Measurements from ENCODE around the gene THAP8.

The THAP8 gene

GRCh38 chr19:35995048-35995993 is 58.8 kb downstream of the THAP8 start, which contains the start of gene SDHAF1:
Gene SDHAF1 (plus strand): TSS chr19:35995188. CDS start chr19:35995275, 87 bp downstream.
- peak within 1 kb of the TSS; percentile 7 to 72 for H3K27ac ChIP-seq (ENCODE audit: insufficient read depth in 1 of 2, low read depth in 1 of 2, low read length in 2 of 2, poor library complexity in 1 of 2, severe bottlenecking in 2 of 2)
- H3K27me3 ChIP-seq (replicated peaks in 2 of 5; ENCODE audit: control insufficient read depth in 4 of 5, insufficient read depth in 5 of 5, low read length in 4 of 5): no peaks in the 10 kb centered on the region
- H3K36me3 ChIP-seq (ENCODE audit: control insufficient read depth in 4 of 4, insufficient read depth in 4 of 4, low read length in 3 of 4): peaks cover 0 to 18% (median 3%) of the 10 kb centered on the region in 4 experiments
- CTCF ChIA-PET: interaction anchor here (0.7 to 3.0 kb wide), 6 partner anchors 15 to 176 kb away, joined by 3 to 11 read pairs (median 4); no protein-coding TSS in a partner anchor
- POLR2A ChIA-PET: interaction anchor here (0.8 kb wide), 1 partner anchor 19 kb away, joined by 3 read pairs; the partner anchor contains the start of gene ALKBH6
- peak within 1 kb of the TSS; percentile 54 to 92 (median 83) for H3K4me3 ChIP-seq (ENCODE audit: control insufficient read depth in 1 of 7, extremely low read depth in 1 of 7, insufficient read depth in 4 of 7, low read depth in 2 of 7, low read length in 6 of 7)
- no peaks in the 10 kb centered on the region for H3K9me3 ChIP-seq (ENCODE audit: control extremely low read depth in 1 of 5, control insufficient read depth in 4 of 5, insufficient read depth in 2 of 5, low read depth in 1 of 5, low read length in 4 of 5)
- H3K4me1 ChIP-seq (ENCODE audit: control extremely low read depth in 1 of 4, control insufficient read depth in 4 of 4, insufficient read depth in 4 of 4, low read length in 3 of 4): peaks cover 5 to 28% (median 25%) of the 10 kb centered on the region in 4 experiments
- WGBS (ENCODE audit: insufficient coverage): under 1% methylated on average over 92 of the region's 97 CpGs
- DNase-seq: peak; percentile 88 to 92 (median 89)

- POLR2A ChIA-PET: interaction anchor here (1.2 kb wide), 1 partner anchor 20 kb away, joined by 3 read pairs; the partner anchor contains the start of gene ALKBH6
- H3K27ac ChIP-seq (ENCODE audit: insufficient read depth in 1 of 2, low read depth in 1 of 2, low read length in 2 of 2, poor library complexity in 1 of 2, severe bottlenecking in 2 of 2): peak overlapping the region in 1 of 2 experiments; percentile 72
These were observed 60.0 kb downstream of the THAP8 start for GRCh38 chr19:35993923-35994598.

DNA sequence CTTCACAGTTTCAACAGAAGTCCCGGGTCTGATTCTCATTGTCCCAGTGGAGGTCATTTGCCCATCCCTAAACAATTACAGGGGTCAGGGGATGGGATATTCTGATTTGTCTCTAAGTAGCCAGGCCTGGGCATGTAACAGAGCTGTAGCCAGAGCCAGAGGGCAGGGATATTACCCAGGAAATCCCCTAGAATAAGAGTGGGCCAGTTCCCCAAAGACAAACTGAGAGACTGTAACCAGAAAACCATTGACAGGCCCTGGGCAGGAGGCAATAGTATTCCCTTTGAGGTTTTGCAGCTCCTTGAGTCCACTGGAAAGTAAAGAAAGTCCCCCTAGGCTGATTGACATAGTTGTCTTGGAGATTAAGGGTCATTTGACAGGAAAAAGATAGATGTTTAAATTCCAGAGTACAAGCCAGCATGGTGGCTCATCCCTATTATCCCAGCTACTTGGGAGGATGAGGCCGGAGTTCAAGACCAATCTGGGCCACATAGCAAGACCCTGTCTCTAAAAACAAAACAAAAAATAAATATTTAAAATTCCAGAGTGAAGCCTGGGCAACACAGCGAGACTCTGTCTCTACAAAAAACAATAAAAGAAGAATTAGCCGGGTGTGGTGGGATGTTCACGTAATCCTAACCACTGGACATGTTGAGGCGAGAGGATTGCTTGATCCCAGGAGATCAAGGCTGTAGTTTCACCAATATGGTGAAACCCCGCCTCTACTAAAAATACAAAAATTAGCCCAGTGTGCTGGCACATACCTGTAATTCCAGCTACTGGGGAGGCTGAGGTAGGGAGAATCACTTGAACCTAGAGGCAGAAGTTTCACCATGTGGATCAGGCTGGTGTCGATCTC is 60.9 kb downstream of the THAP8 start:
- ChIA-PET CTCF (interaction anchor here (0.6 to 2.2 kb wide), 9 partner anchors 9 to 176 kb away, joined by 3 to 5 read pairs (median 4); partner anchors contain the start of gene SYNE4), POLR2A (no interaction called here)
- no peak for DNase-seq
- Histone ChIP-seq H3K27ac (ENCODE audit: insufficient read depth in 1 of 2, low read depth in 1 of 2, low read length in 2 of 2, poor library complexity in 1 of 2, severe bottlenecking in 2 of 2) (no peak overlapping the region), H3K36me3 (ENCODE audit: control insufficient read depth in 4 of 4, insufficient read depth in 4 of 4, low read length in 3 of 4) (peaks cover 0 to 9% (median 2%) of the 10 kb centered on the region in 4 experiments), H3K9me3 (ENCODE audit: control extremely low read depth in 1 of 5, control insufficient read depth in 4 of 5, insufficient read depth in 2 of 5, low read depth in 1 of 5, low read length in 4 of 5) (no peaks in the 10 kb centered on the region), H3K27me3 (replicated peaks in 2 of 5; ENCODE audit: control insufficient read depth in 4 of 5, insufficient read depth in 5 of 5, low read length in 4 of 5) (no peaks in the 10 kb centered on the region), H3K4me3 (ENCODE audit: control insufficient read depth in 1 of 7, extremely low read depth in 1 of 7, insufficient read depth in 4 of 7, low read depth in 2 of 7, low read length in 6 of 7) (no peak overlapping the region), H3K4me1 (ENCODE audit: control extremely low read depth in 1 of 4, control insufficient read depth in 4 of 4, insufficient read depth in 4 of 4, low read length in 3 of 4) (peaks cover 5 to 28% (median 25%) of the 10 kb centered on the region in 4 experiments)
- 100% methylated on average over 4 of the region's 8 CpGs for WGBS (ENCODE audit: insufficient coverage)

More at GRCh38 chr19:35993923-35994598, 60.0 kb downstream of the THAP8 start:
- WGBS (ENCODE audit: insufficient coverage): 39% methylated on average over 46 of the region's 49 CpGs
- H3K4me3 ChIP-seq (ENCODE audit: control insufficient read depth in 1 of 7, extremely low read depth in 1 of 7, insufficient read depth in 4 of 7, low read depth in 2 of 7, low read length in 6 of 7): peak overlapping the region in 5 of 7 experiments; percentile 47 to 92 (median 82)
- no peaks in the 10 kb centered on the region for H3K9me3 ChIP-seq (ENCODE audit: control extremely low read depth in 1 of 5, control insufficient read depth in 4 of 5, insufficient read depth in 2 of 5, low read depth in 1 of 5, low read length in 4 of 5)
- H3K36me3 ChIP-seq (ENCODE audit: control insufficient read depth in 4 of 4, insufficient read depth in 4 of 4, low read length in 3 of 4): peaks cover 0 to 15% (median 3%) of the 10 kb centered on the region in 4 experiments
- CTCF ChIA-PET: interaction anchor here (0.6 to 3.0 kb wide), 9 partner anchors 10 to 175 kb away, joined by 3 to 11 read pairs (median 4); partner anchors contain the start of gene SYNE4
- peak; percentile 26 to 49 (median 37) for DNase-seq
- peaks cover 5 to 28% (median 25%) of the 10 kb centered on the region in 4 experiments for H3K4me1 ChIP-seq (ENCODE audit: control extremely low read depth in 1 of 4, control insufficient read depth in 4 of 4, insufficient read depth in 4 of 4, low read length in 3 of 4)
- no peaks in the 10 kb centered on the region for H3K27me3 ChIP-seq (replicated peaks in 2 of 5; ENCODE audit: control insufficient read depth in 4 of 5, insufficient read depth in 5 of 5, low read length in 4 of 5)

DNA sequence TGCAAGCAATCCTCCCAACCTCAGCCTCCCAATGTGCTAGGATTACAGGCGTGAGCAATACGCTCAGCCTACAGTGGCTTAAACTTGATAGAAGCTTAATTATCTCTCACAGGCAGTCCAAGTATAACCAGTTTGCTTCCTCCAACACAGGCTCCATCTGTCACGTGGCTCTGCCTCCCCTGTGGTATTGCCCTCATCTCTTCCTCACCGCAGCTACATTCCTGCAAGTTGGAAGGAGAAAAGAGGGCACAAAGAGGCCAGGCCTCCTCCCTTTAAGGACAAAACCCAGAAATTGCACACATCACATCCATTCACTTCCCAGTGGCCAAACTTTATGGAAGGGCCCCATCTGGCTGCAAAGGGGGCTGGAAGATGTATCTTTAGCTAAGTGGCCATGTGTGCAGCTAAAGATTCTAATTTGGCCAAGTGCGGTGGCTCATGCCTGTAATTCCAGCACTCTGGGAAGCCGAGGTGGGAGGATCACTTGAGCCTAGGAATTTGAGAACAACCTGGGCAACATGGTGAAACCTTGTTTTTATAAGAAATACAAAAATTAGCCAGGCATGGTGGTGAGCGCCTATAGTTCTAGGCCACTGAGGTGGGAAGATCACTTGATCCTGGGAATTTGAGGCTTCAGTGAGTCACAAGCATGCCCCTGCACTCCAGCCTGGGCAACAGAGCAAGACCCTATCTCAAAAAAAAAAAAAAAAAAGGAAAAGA is 62.2 kb downstream of the THAP8 start:
- ChIA-PET CTCF (interaction anchor here (1.3 to 1.4 kb wide), 4 partner anchors 10 to 67 kb away, joined by 3 to 5 read pairs (median 3); no protein-coding TSS in a partner anchor), POLR2A (no interaction called here)
- peaks cover 5 to 31% (median 25%) of the 10 kb centered on the region in 4 experiments for H3K4me1 ChIP-seq (ENCODE audit: control extremely low read depth in 1 of 4, control insufficient read depth in 4 of 4, insufficient read depth in 4 of 4, low read length in 3 of 4)
- DNase-seq: no peak
- peaks cover 0 to 3% (median 0%) of the 10 kb centered on the region in 4 experiments for H3K36me3 ChIP-seq (ENCODE audit: control insufficient read depth in 4 of 4, insufficient read depth in 4 of 4, low read length in 3 of 4)
- H3K27ac ChIP-seq (ENCODE audit: insufficient read depth in 1 of 2, low read depth in 1 of 2, low read length in 2 of 2, poor library complexity in 1 of 2, severe bottlenecking in 2 of 2): no peak overlapping the region
- no peaks in the 10 kb centered on the region for H3K9me3 ChIP-seq (ENCODE audit: control extremely low read depth in 1 of 5, control insufficient read depth in 4 of 5, insufficient read depth in 2 of 5, low read depth in 1 of 5, low read length in 4 of 5)
- no peak overlapping the region for H3K4me3 ChIP-seq (ENCODE audit: control insufficient read depth in 1 of 7, extremely low read depth in 1 of 7, insufficient read depth in 4 of 7, low read depth in 2 of 7, low read length in 6 of 7)
- no peaks in the 10 kb centered on the region for H3K27me3 ChIP-seq (replicated peaks in 2 of 5; ENCODE audit: control insufficient read depth in 4 of 5, insufficient read depth in 5 of 5, low read length in 4 of 5)
- WGBS (ENCODE audit: insufficient coverage): 97% methylated on average over 6 of the region's 7 CpGs

GRCh38 chr19:35990771-35991730 is 63.0 kb downstream of the THAP8 start:
- H3K4me3 ChIP-seq (ENCODE audit: control insufficient read depth in 1 of 7, extremely low read depth in 1 of 7, insufficient read depth in 4 of 7, low read depth in 2 of 7, low read length in 6 of 7): no peak overlapping the region
- no peaks in the 10 kb centered on the region for H3K9me3 ChIP-seq (ENCODE audit: control extremely low read depth in 1 of 5, control insufficient read depth in 4 of 5, insufficient read depth in 2 of 5, low read depth in 1 of 5, low read length in 4 of 5)
- ChIA-PET POLR2A (no interaction called here), CTCF (interaction anchor here (1.3 to 1.4 kb wide), 3 partner anchors 20 to 68 kb away, joined by 3 to 5 read pairs (median 3); no protein-coding TSS in a partner anchor)
- DNase-seq: no peak
- peaks cover 0 to 2% (median 0%) of the 10 kb centered on the region in 5 experiments for H3K27me3 ChIP-seq (replicated peaks in 2 of 5; ENCODE audit: control insufficient read depth in 4 of 5, insufficient read depth in 5 of 5, low read length in 4 of 5)
- H3K4me1 ChIP-seq (ENCODE audit: control extremely low read depth in 1 of 4, control insufficient read depth in 4 of 4, insufficient read depth in 4 of 4, low read length in 3 of 4): peaks cover 3 to 28% (median 20%) of the 10 kb centered on the region in 4 experiments
- 88% methylated on average over 7 of the region's 10 CpGs for WGBS (ENCODE audit: insufficient coverage)
- H3K27ac ChIP-seq (ENCODE audit: insufficient read depth in 1 of 2, low read depth in 1 of 2, low read length in 2 of 2, poor library complexity in 1 of 2, severe bottlenecking in 2 of 2): no peak overlapping the region
- H3K36me3 ChIP-seq (ENCODE audit: control insufficient read depth in 4 of 4, insufficient read depth in 4 of 4, low read length in 3 of 4): no peaks in the 10 kb centered on the region
